B cell (primary cell): Measurements from ENCODE around the gene HIP1. TPM values are rescaled to one million over a fixed set of nuclear protein-coding genes. Genes with fewer than 3 reads are reported as not detected.

ENCODE experiments used
- ATAC-seq: fragments of 200-7000 bp; cut with Tn5 transposase; one replicate; pipeline ENCODE4 v1.10.0; 2021; ENCODE audit warnings: low read depth, mild to moderate bottlenecking, moderate number of reproducible peaks, moderate library complexity
- CTCF ChIA-PET: fragments of 350-600 bp; sonication (Branson Sonifier 250); formaldehyde crosslinking; loops from one replicate; lab custom pipeline; 2021; ENCODE audit warnings: antibody characterized with exemption, inconsistent platforms; lab: Charles Lee
- POLR2A ChIA-PET: fragments of 350-600 bp; sonication (Branson Sonifier 250); formaldehyde crosslinking; loops from one replicate; lab custom pipeline; 2021; ENCODE audit warnings: antibody characterized with exemption; lab: Charles Lee
- DNase-seq: peaks from one replicate; pipeline ENCODE4 v3.0.0; 2013
- H2AFZ ChIP-seq: 2 replicates; pipeline ENCODE4 v1.6.1; 2012; ENCODE audit warnings: mild to moderate bottlenecking, low read depth, low read length; ENCODE audit not compliant: insufficient read depth, poor library complexity, severe bottlenecking
- H3K27ac ChIP-seq, 2 donors: 1 replicate in 1 of 2; 2 replicates in 1 of 2; pipeline ENCODE4 v1.5.1; 2012 to 2013; ENCODE audit warnings: low read length in 2 of 2, mild to moderate bottlenecking in 2 of 2, moderate library complexity in 1 of 2
- H3K27me3 ChIP-seq, 4 experiments: fragments of 200-600 bp in 1 of 4; sonication (generic) in 1 of 4; replicated peaks in 1 of 4; 1 replicate in 2 of 4; 2 replicates in 2 of 4; pipeline versions ENCODE4 v1.6.1 to v1.7.0; 2013 to 2016; ENCODE audit warnings: low read length in 3 of 4, mild to moderate bottlenecking in 2 of 4, mixed read lengths in 1 of 4, moderate library complexity in 1 of 4; ENCODE audit not compliant: insufficient read depth in 4 of 4, control insufficient read depth in 3 of 4; ENCODE audit errors: control extremely low read depth in 1 of 4
- H3K36me3 ChIP-seq, 2 experiments: replicated peaks in 1 of 2; 1 replicate in 1 of 2; 2 replicates in 1 of 2; pipeline versions ENCODE4 v1.6.1 to v1.7.1; 2013; ENCODE audit warnings: low read length in 1 of 2; ENCODE audit not compliant: insufficient read depth in 2 of 2, control insufficient read depth in 1 of 2; ENCODE audit errors: control extremely low read depth in 1 of 2, extremely low read depth in 1 of 2
- H3K4me1 ChIP-seq, 2 donors: fragments of 200-600 bp in 1 of 2; sonication (generic) in 1 of 2; 1 replicate in 1 of 2; 2 replicates in 1 of 2; pipeline versions ENCODE4 v1.5.1 to v1.6.1; 2013 to 2017; ENCODE audit warnings: low read length in 2 of 2; ENCODE audit not compliant: control insufficient read depth in 2 of 2, insufficient read depth in 2 of 2
- H3K4me2 ChIP-seq: replicated peaks from 2 replicates; pipeline ENCODE3; 2012; ENCODE audit warnings: mild to moderate bottlenecking, low read depth, low read length; ENCODE audit not compliant: poor library complexity, severe bottlenecking
- H3K4me3 ChIP-seq, 5 experiments: fragments of 200-600 bp in 1 of 5; sonication (generic) in 1 of 5; 1 replicate in 3 of 5; 2 replicates in 2 of 5; pipeline versions ENCODE4 v1.5.1 to v1.7.0; 2011 to 2016; ENCODE audit warnings: low read length in 4 of 5, mild to moderate bottlenecking in 4 of 5, low read depth in 2 of 5, control low read depth in 1 of 5, moderate library complexity in 1 of 5; ENCODE audit not compliant: insufficient read depth in 1 of 5; ENCODE audit errors: control extremely low read depth in 1 of 5, extremely low read depth in 1 of 5
- H3K79me2 ChIP-seq: fragments of 200-600 bp; sonication (generic); one replicate; pipeline ENCODE4 v1.6.0; 2016; ENCODE audit warnings: low read length; ENCODE audit not compliant: control insufficient read depth, insufficient read depth
- H3K9ac ChIP-seq: fragments of 200-600 bp; sonication (generic); 2 replicates; pipeline ENCODE4 v1.6.1; 2017; ENCODE audit warnings: mild to moderate bottlenecking, low read length, moderate library complexity
- H3K9me3 ChIP-seq, 3 donors: one replicate each; pipeline versions ENCODE4 v1.6.1 to v1.7.1; 2013; ENCODE audit warnings: low read length in 2 of 3; ENCODE audit not compliant: control insufficient read depth in 2 of 3, insufficient read depth in 1 of 3; ENCODE audit errors: control extremely low read depth in 1 of 3
- H4K20me1 ChIP-seq: 2 replicates; pipeline ENCODE4 v1.6.0; 2012; ENCODE audit warnings: mild to moderate bottlenecking, low read length; ENCODE audit not compliant: insufficient read depth, control insufficient read depth, poor library complexity, severe bottlenecking
- H3K27ac Mint-ChIP-seq: one replicate; pipeline ENCODE4 v1.8.0; 2021; ENCODE audit warnings: mixed read lengths
- H3K27me3 Mint-ChIP-seq: one replicate; pipeline ENCODE4 v1.8.0; 2021; ENCODE audit warnings: mixed read lengths
- H3K4me1 Mint-ChIP-seq: one replicate; pipeline ENCODE4 v1.8.0; 2021; ENCODE audit warnings: mixed read lengths
- H3K4me3 Mint-ChIP-seq: one replicate; pipeline ENCODE4 v1.8.0; 2021; ENCODE audit warnings: mixed read lengths
- H3K9me3 Mint-ChIP-seq: one replicate; pipeline ENCODE4 v1.8.0; 2022; ENCODE audit warnings: mixed read lengths; ENCODE audit not compliant: insufficient read depth
- CTCF ChIP-seq: fragments of 200-600 bp; IDR thresholded peaks from one replicate; pipeline ENCODE4 v1.8.0; 2022; ENCODE audit warnings: antibody characterized with exemption, mild to moderate bottlenecking
- EZH2 ChIP-seq: IDR thresholded peaks from 2 replicates; pipeline ENCODE4 v1.6.1; 2012; ENCODE audit warnings: borderline replicate concordance, low read depth, mild to moderate bottlenecking, moderate library complexity, low read length; ENCODE audit not compliant: insufficient read depth, poor library complexity, severe bottlenecking
- WGBS: methylation state at CpG from one replicate; pipeline ENCODE4 v1.1.5; 2013; ENCODE audit warnings: missing lambda C conversion rate; ENCODE audit not compliant: insufficient coverage; 5-methylcytosine and 5-hydroxymethylcytosine counted together
- intact Hi-C: fragments of 100-400 bp; cut with micrococcal nuclease; formaldehyde crosslinking; loops from one replicate; pipeline ENCODE4 v1.10.0; 2022
- polyA plus RNA-seq: library from polyadenylated mRNA; depleted of rRNA; stranded (reverse); fragments of >200 nt; gene quantifications from 2 replicates; pipeline ENCODE4 v1.2.3, GENCODE V29; 2012
- total RNA-seq, 2 donors: library from RNA; stranded (reverse); fragments of 120-200 nt in 1 of 2; gene quantifications; 1 replicate in 1 of 2; 2 replicates in 1 of 2; pipeline versions ENCODE4 v1.2.3 to v1.2.4, GENCODE V29; 2013 to 2022

Gene HIP1
- total and polyA plus RNA-seq, 2 donors (not counting 1 experiment from before 2014, with no cell fraction given), result 6.5 to 16.7 TPM

GRCh38 chr7:75739796-75740672, 1.3 kb upstream of the HIP1 start:
- peak overlapping the region; percentile 85 for H2AFZ ChIP-seq
- ChIA-PET POLR2A (interaction anchor here (0.6 to 1.7 kb wide), 9 partner anchors 9 to 619 kb away, joined by 3 to 5 read pairs (median 4); partner anchors contain the start of gene POM121C), CTCF (interaction anchor here (0.6 to 6.0 kb wide), 4 partner anchors 9 to 77 kb away, joined by 3 to 36 read pairs (median 4); no protein-coding TSS in a partner anchor)
- Mint-ChIP-seq H3K4me1 (peaks cover 35% of the 10 kb centered on the region), H3K27me3 (no peaks in the 10 kb centered on the region), H3K4me3 (peak overlapping the region; percentile 94), H3K9me3 (no peaks in the 10 kb centered on the region), H3K27ac (peak overlapping the region; percentile 97)
- peak overlapping the region; percentile 100 for H3K4me2 ChIP-seq
- H3K79me2 ChIP-seq, result peaks cover 19% of the 10 kb centered on the region
- H3K4me1 ChIP-seq, result peaks cover 31 to 38% of the 10 kb centered on the region in 2 donors
- ATAC-seq, result no peak
- H3K4me3 ChIP-seq, result peak overlapping the region; percentile 54 to 88 (median 66)
- DNase-seq, result peak; percentile 25
- intact Hi-C loops, result loop anchor here (1.0 to 10.0 kb wide), 7 partner anchors 77 to 665 kb away; partner anchors contain the start of genes POM121C, RCC1L, RHBDD2 and TMEM120A
- H3K27ac ChIP-seq, result peak overlapping the region; percentile 81 to 95
- peak overlapping the region; percentile 85 for H3K9ac ChIP-seq
- 59% methylated on average over 18 of the region's 26 CpGs for WGBS
- H3K27me3 ChIP-seq, result no peaks in the 10 kb centered on the region
- H4K20me1 ChIP-seq, result no peaks in the 10 kb centered on the region
- no peak for TF ChIP-seq CTCF
- TF ChIP-seq EZH2, result no peak
- no peaks in the 10 kb centered on the region for H3K36me3 ChIP-seq
- H3K9me3 ChIP-seq, result no peaks in the 10 kb centered on the region
